ENCODE data around the gene SCEL. TPM values are rescaled to one million over a fixed set of nuclear protein-coding genes. Genes with fewer than 3 reads are reported as not detected.

The SCEL gene
- total RNA-seq, 1 experiment from 2014 or later: 0.07 TPM

GRCh38 chr13:77599351-77599750, 63.8 kb downstream of the SCEL start:
- no peak overlapping the region for H3K9ac ChIP-seq (ENCODE audit: low read length)
- H3K9me2 ChIP-seq (ENCODE audit: insufficient read depth): no peaks in the 10 kb centered on the region
- no peak for TF ChIP-seq SIN3A (IDR thresholded peaks at IDR 0.05; ENCODE audit: low read depth)
- no peak for TF ChIP-seq EGR1 (IDR thresholded peaks at IDR 0.05; ENCODE audit: low read depth)
- no peak for TF ChIP-seq POLR2A (IDR thresholded peaks at IDR 0.05; ENCODE audit: borderline replicate concordance, extremely low read depth, insufficient read depth, insufficient read length)
- no peak for TF ChIP-seq MAX (IDR thresholded peaks at IDR 0.05)
- no peak for TF ChIP-seq ZBTB33 (IDR thresholded peaks at IDR 0.05; ENCODE audit: extremely low read depth, insufficient replicate concordance, low read length)
- TF ChIP-seq YY1 (IDR thresholded peaks at IDR 0.05; ENCODE audit: extremely low read depth, insufficient replicate concordance, low read depth, low read length): no peak
- TF ChIP-seq CEBPB (IDR thresholded peaks at IDR 0.05; ENCODE audit: low read depth): no peak
- no peak for TF ChIP-seq POLR2AphosphoS5 (IDR thresholded peaks at IDR 0.05; ENCODE audit: low read depth, low read length)
- TF ChIP-seq EZH2 (IDR thresholded peaks at IDR 0.05): no peak
- no peak for TF ChIP-seq CTCF (IDR thresholded peaks at IDR 0.05 in 2 of 3, conservative IDR thresholded peaks at IDR 0.05 in 1 of 3; ENCODE audit: borderline replicate concordance in 1 of 3, insufficient read depth in 1 of 3, low read depth in 2 of 3, low read length in 2 of 3)
- TF ChIP-seq REST (IDR thresholded peaks at IDR 0.05; ENCODE audit: low read depth): no peak
- TF ChIP-seq JUND (IDR thresholded peaks at IDR 0.05): no peak
- no peak for TF ChIP-seq TCF7L2 (IDR thresholded peaks at IDR 0.05; ENCODE audit: borderline replicate concordance, extremely low read depth, insufficient read depth, insufficient read length)
- no peak for TF ChIP-seq ZFX (IDR thresholded peaks at IDR 0.05)
- TF ChIP-seq FOSL1 (IDR thresholded peaks at IDR 0.05; ENCODE audit: low read depth): no peak
- no peak for TF ChIP-seq CBX3 (IDR thresholded peaks at IDR 0.05; ENCODE audit: low read depth)
- no peak for TF ChIP-seq ATF3 (IDR thresholded peaks at IDR 0.05)
- TF ChIP-seq EZH2phosphoT487 (IDR thresholded peaks at IDR 0.05; ENCODE audit: borderline replicate concordance): no peak
- no peak for TF ChIP-seq ELF1 (IDR thresholded peaks at IDR 0.05; ENCODE audit: borderline replicate concordance, low read depth)
- TF ChIP-seq SP1 (IDR thresholded peaks at IDR 0.05; ENCODE audit: low read depth): no peak
- no peak overlapping the region for H3K4me3 ChIP-seq (replicated peaks in 1 of 2; ENCODE audit: low read depth in 1 of 2, low read length in 2 of 2)
- no peaks in the 10 kb centered on the region for H3K79me2 ChIP-seq (ENCODE audit: insufficient read depth, low read length)
- H3K4me2 ChIP-seq (ENCODE audit: low read length): no peak overlapping the region
- no TSS peak for BruUV-seq (replicated peaks)
- peaks cover 8% of the 10 kb centered on the region for H3K27me3 ChIP-seq (ENCODE audit: insufficient read depth, low read length)
- intact Hi-C loops (cut with micrococcal nuclease): loop anchor here (10.0 kb wide), 1 partner anchor 525 kb away; no protein-coding TSS in a partner anchor
- CTCF ChIA-PET: no interaction called here
- POLR2A ChIA-PET: no interaction called here
- ATAC-seq: no peak
- RAD21 ChIA-PET (ENCODE audit: low non-redundant PET in 1 of 2, low total read pairs in 2 of 2, uncharacterized antibody in 2 of 2, unreplicated experiment in 2 of 2): no interaction called here
- H4K20me1 ChIP-seq (ENCODE audit: insufficient read depth): no peaks in the 10 kb centered on the region
- H2AFZ ChIP-seq (ENCODE audit: low read depth, low read length, poor library complexity, severe bottlenecking): no peak overlapping the region
- H3K27ac ChIP-seq (ENCODE audit: low read depth, low read length): no peak overlapping the region
- no peaks in the 10 kb centered on the region for H3K4me1 ChIP-seq (ENCODE audit: control insufficient read depth in 1 of 2, insufficient read depth in 2 of 2, low read length in 2 of 2)
- DNase-seq (ENCODE audit: low read depth, low spot score): no peak
- H3K9me3 ChIP-seq (ENCODE audit: control insufficient read depth in 1 of 2, insufficient read depth in 1 of 2, low read depth in 1 of 2, low read length in 2 of 2): no peaks in the 10 kb centered on the region
- no peaks in the 10 kb centered on the region for H3K36me3 ChIP-seq (ENCODE audit: control insufficient read depth in 1 of 2, insufficient read depth in 2 of 2, low read length in 2 of 2)
